ENCODE measurements around the gene CCT6A.

- no peak for TF ChIP-seq POLR2A (IDR thresholded peaks at IDR 0.05; ENCODE audit: low read depth, low read length)
- TF ChIP-seq POLR2AphosphoS5 (IDR thresholded peaks at IDR 0.05; ENCODE audit: low read depth, low read length): no peak
- no peak for TF ChIP-seq TAF1 (IDR thresholded peaks at IDR 0.05; ENCODE audit: low read depth, low read length)
These were observed 21.2 kb upstream of the CCT6A start for GRCh38 chr7:56030340-56030739.

Data from GM12891 (cell line).